NB4 (cell line): ENCODE results near the gene NGDN.

Source experiments
- POLR2A ChIP-seq: IDR thresholded peaks from 2 replicates; pipeline ENCODE4 v1.6.1; 2011; ENCODE audit warnings: mild to moderate bottlenecking; ENCODE audit not compliant: insufficient read length; ENCODE audit errors: extremely low read depth
- TF ChIP-seq, protein P1 (sequence below): IDR thresholded peaks from one replicate; pipeline ENCODE4 v1.5.1; 2012; ENCODE audit warnings: low read depth, low read length

DNA sequence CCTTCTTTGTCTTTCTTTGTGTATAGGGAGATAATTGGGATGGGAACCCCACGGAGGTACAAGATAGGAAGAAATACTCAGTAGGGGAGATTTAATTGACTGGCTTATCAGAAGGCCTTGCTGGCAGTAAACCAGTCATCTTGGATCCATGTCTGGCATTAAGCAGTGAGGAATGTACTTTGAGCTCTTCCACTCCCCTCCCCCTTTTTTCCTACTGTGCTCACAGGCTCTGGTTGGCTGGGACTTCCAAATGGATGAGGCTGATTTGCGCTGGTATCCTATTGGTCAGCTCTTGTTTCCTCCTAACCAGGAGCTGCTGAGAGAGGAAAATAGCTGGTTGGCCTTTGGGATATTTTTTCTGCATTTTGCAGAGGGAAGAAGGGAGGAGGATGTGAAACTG, 24.7 kb downstream of the NGDN start:
- TF ChIP-seq, protein P1, sequence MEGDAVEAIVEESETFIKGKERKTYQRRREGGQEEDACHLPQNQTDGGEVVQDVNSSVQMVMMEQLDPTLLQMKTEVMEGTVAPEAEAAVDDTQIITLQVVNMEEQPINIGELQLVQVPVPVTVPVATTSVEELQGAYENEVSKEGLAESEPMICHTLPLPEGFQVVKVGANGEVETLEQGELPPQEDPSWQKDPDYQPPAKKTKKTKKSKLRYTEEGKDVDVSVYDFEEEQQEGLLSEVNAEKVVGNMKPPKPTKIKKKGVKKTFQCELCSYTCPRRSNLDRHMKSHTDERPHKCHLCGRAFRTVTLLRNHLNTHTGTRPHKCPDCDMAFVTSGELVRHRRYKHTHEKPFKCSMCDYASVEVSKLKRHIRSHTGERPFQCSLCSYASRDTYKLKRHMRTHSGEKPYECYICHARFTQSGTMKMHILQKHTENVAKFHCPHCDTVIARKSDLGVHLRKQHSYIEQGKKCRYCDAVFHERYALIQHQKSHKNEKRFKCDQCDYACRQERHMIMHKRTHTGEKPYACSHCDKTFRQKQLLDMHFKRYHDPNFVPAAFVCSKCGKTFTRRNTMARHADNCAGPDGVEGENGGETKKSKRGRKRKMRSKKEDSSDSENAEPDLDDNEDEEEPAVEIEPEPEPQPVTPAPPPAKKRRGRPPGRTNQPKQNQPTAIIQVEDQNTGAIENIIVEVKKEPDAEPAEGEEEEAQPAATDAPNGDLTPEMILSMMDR, result no peak
- TF ChIP-seq POLR2A, result no peak
